Stimulated activated CD8-positive, alpha-beta memory T cell treated with anti-CD3 and anti-CD28 coated beads, Interleukin-2, amount 100 ng/mL, for 1 hour (primary cell): ENCODE measurements around the gene KIAA1217.
"Not testable (repeated sequence)": the region's sequence is repeated elsewhere in the genome, so short reads cannot be mapped to it uniquely, and the experiment has no call there.

ENCODE experiments used
- DNase-seq, 2 donors: peaks; one replicate each; pipeline ENCODE4 v3.0.0-alpha.2; 2020; ENCODE audit warnings: low read depth in 2 of 2

KIAA1217 gene

DNA sequence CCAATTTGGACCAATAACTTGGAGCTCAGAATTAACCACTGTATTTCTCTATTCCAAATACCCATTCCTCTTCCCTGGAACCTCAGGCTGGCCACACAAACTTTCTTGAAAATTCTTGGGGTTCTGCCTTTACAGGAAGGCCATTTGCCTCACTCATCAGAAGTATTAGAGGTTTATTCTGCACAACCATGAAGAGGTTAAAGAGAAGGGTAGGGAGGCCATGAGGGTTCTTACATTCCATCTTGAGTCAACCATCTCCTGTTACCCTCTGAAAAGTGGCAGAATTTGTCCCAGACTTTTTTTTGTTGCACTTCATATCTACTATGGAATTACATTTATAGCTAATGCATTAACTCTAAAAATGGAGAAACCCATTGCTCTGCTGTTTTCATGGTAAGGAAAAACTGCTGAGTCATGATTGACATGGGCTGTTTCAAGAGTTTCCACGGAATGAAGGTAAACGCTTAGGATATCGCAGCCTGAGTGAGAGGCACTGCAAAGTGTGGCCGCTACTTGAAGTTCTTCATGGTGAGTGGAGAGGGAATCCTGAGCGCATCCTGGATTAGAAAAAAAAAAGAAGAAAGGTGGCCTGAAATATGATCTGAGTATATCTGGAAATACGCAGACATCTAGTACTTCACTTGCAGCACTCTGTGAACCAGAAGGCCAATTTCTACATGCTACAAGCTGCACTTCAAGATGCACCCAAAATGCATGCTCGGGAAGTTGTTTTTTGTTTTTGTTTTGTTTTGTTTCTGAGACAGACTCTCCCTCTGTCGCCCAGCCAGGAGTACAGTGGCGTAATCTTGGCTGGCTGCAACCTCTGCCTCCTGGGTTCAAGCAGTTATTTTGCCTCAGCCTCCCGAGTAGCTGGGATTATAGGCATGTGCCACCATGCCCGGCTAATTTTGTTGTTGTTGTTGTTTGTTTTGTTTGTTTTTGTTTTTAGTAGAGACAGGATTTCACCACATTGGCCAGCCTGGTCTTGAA is 83.7 kb downstream of the KIAA1217 start:
- DNase-seq: no peak

- DNase-seq: no peak
Measured at GRCh38 chr10:24299578-24300260, 90.8 kb downstream of the KIAA1217 start.

- DNase-seq: no peak
Measured at GRCh38 chr10:24303522-24304310, 94.8 kb downstream of the KIAA1217 start.

DNA sequence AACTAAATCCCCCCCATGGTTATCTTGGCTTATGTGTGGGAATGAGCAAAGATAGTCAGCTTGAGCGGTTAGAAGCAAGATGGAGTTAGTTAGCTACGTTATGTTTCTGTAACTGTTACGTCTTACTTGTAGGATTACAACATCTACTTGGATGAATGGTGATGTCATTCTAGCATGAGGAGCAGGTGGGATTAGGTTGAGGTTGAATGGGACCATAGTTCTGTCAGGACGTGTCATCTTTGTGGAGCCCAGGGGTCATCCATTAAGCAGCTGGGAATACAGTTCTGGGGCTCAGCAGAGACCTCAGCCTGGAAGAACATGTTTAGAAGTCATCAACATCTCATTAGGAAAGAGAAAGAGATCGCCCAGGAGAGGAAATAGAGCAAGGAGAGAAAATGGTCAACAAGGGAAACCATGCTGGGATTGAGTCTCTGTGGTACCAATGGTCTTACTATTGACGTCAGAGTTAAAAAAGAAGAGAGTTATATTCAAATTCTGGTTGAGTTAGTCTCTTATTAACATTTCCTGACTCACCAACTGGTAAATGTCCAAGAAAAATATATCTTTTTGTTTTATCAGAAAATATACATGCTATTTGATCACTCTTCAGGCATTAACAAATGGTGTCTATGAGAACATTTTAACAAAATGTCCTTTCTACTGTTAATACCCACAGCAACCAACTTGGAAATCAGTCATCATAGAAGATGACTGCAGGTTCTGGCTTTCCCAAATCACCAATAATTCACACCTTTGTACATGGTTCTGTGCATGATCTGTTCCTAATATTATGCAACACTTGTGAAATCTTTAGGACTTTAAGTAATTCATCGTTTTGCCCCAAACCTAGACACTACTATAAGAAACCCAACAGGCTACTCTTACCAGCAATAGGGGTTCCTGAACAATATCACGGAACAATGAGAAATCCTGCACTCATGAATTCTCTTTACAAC is 96.9 kb downstream of the KIAA1217 start:
- no peak for DNase-seq

DNA sequence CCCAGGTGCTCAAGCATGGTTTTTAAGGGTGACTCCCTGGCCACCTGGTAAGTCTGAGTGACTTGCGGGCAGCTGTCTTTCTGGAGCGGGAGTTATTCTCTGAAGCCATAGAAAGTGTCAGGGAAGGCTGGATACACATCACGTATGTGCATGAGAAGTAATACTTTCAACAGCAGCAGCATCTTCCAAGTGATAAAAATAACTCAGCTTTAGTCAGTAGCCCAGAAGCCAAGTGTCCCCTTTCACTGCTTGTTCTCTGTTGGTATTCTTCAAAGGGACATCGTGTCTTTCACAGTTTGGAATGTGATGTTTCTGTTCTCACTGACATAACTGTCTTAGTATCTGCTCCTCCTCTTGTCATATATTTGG is 97.6 kb downstream of the KIAA1217 start:
- DNase-seq: no peak

- no peak for DNase-seq
Measured at GRCh38 chr10:24307116-24307515, 98.2 kb downstream of the KIAA1217 start.

GRCh38 chr10:24307696-24308485 is 99.0 kb downstream of the KIAA1217 start:
- DNase-seq: no peak

DNA sequence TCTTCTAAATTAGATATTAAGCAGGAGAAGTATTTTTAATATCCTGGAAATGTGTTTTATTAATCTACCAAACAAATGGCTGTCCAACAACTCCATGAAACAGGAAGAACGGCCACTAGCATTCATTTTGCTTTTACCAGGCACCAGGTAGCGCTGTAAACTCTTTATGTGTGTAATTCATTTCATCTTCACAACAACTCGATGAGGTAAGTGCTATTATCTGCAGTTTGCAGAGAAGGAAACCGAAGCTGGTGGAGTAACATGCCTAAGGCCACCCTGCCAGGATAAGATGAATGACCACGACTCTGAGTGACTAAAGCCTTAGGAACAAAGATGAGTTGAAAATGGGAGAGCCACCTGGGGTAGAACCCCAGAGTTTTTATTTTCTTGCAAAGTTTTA is 101.2 kb downstream of the KIAA1217 start:
- DNase-seq: no peak

GRCh38 chr10:24311888-24312287 is 103.0 kb downstream of the KIAA1217 start:
- DNase-seq: no peak

DNA sequence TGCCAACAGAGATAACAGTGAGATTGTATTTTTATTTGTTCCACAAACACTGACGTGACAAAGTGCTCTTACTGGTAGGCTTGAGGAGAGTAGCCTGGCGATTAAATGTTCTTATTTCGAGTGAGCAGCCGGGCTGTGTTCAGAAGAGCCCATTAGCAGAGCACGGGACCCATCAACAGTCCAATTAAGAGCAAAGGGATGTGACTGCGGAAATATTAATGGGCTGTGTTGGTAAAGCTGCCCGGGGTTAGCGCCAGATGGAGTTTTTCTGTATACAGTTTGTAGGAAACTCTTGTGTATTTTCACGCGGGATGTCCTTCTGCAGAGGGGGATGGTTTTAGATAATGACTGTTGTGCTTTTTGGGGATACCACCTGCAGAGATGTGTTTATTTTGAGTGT is 104.3 kb downstream of the KIAA1217 start:
- DNase-seq: no peak

GRCh38 chr10:24315211-24315610 is 106.3 kb downstream of the KIAA1217 start:
- DNase-seq: no peak

DNA sequence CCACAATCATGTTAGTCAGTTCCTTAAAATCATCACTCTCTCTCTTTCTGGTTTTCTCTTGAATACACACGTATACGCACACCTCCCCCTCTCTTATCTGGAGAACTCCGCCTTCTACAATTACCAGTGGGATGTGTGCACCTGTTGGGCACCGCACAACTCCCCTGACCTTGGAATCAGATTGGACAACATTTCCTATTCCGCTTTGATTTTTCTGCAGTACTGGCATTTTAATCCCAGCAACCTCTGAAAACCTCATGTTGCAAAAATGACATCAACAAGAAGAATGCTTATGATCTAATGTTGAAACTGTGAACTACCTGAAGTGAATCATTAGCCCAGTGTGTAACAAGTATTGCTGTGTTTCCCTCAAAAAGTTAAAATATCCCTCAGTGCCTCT is 109.6 kb downstream of the KIAA1217 start:
- DNase-seq: no peak

DNA sequence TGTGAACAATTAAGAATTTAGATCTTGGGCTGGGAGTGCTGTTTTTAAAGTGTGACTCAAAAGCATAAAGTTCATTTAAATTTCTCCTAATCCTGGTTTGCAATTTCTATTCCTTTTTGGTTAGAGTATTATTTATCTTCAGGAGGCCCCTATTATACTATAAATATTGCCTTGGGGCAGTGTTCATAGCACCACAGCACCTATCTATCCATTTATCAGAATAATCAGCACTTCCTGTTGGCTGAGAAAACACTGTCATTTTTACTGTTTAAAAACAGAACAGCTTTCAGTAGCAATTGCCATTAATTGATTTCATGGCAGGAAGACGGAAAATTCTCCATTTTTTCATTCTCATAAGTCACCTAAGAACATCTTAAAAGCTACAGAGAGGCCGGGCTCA is 111.4 kb downstream of the KIAA1217 start:
- DNase-seq: no peak

- no peak for DNase-seq
Measured at GRCh38 chr10:24324651-24325050, 115.7 kb downstream of the KIAA1217 start.

DNA sequence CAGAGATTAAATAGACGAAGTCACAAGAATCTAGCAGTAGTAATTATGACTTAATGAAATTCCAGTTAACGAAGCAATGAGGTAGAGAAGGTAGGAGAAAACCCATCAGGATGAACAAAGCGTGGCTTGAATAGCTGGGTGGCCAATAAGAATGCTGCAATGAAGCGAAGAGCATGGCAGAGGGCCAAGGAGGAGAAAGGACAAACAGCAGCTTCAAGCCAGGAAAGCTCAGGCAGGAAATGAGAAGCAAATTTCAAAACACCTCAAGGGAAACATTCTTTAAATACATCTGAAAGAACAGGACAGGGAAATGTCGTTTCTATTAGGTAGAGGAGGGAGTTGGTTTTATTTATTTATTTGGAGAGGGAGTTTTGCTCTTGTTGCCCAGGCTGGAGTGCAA is 122.5 kb downstream of the KIAA1217 start:
- no peak for DNase-seq

- DNase-seq: no peak
Measured at GRCh38 chr10:24333736-24334135, 124.8 kb downstream of the KIAA1217 start.

GRCh38 chr10:24334279-24334939 is 125.5 kb downstream of the KIAA1217 start:
- no peak for DNase-seq

- DNase-seq: not testable (repeated sequence)
Measured at GRCh38 chr10:24337723-24338122, 128.8 kb downstream of the KIAA1217 start.

GRCh38 chr10:24339387-24339786 is 130.4 kb downstream of the KIAA1217 start:
- no peak for DNase-seq

DNA sequence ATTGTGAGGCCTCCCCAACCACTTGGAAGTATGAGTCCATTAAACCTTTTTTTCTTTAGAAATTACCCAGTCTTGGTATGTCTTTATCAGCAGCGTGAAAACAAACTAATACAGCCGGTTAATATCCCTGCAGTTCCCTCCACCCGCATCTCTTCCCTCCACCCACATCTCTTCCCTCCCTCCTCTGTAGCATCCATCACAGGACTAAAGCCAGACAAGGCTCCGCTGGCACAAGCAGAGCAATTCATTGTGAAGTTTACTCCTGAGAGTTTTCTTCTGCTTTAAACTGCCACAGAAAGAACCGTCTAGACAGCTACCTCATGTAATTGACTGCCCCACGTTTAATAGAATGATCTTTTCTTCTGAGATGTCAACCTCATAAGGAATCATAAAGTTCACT is 131.5 kb downstream of the KIAA1217 start:
- no peak for DNase-seq
